ENCODE data around the gene OR8B8.
A peak's percentile ranks its signal among the peaks of the same experiment; 100 is the strongest.
"Not testable (repeated sequence)": the region's sequence is repeated elsewhere in the genome, so short reads cannot be mapped to it uniquely, and the experiment has no call there.

OR8B8 gene

GRCh38 chr11:124441519-124441918 is 4.0 kb downstream of the OR8B8 start:
- no peak for DNase-seq (ENCODE audit: low read depth)

GRCh38 chr11:124441081-124441480 is 4.4 kb downstream of the OR8B8 start:
- DNase-seq (ENCODE audit: low read depth): no peak

GRCh38 chr11:124440608-124441007 is 4.9 kb downstream of the OR8B8 start:
- DNase-seq (ENCODE audit: low read depth): no peak

DNA sequence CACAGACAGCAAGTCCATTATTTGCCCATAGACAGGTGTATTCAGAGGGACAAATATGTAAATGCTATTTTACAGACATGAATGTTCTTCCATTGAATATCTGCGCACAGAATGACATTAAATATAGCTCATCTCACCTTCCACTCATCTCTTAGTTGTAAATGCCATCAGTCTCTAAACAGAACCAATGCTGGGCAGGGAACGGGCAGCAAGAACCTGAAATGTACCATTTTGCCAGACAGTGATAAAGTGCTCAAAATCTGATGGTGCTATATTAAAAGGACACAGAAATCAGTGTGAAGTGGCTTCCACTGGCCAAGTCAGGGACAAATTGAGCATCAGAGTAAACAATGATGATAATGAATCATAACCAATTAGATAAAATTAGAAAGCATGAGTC is 10.8 kb downstream of the OR8B8 start:
- DNase-seq (ENCODE audit: low read depth): no peak

DNA sequence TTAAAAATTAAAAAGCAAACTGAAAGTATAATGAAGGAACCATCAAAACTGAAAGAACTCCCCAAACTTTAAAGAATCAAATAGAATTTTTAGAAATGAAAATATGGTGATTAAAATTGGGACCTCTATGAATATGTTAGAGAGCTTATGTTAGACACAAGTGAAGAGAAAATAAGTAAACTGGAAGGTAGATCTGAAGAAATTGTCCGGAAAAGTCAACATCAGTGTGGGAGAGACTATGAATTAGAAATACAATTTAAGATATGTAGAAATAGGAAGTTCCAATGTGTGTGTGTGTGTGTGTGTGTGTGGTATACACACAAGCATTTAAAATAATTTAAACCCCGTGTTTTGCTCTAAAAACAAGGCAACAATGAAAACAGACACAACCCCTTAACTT is 15.9 kb downstream of the OR8B8 start:
- DNase-seq (ENCODE audit: low read depth): no peak

GRCh38 chr11:124424384-124424921 is 21.0 kb downstream of the OR8B8 start, which contains the start of gene OR8B4:
TSS of gene OR8B4 (minus strand) at chr11:124424871. CDS start at chr11:124424871, 0 bp downstream.
- DNase-seq (ENCODE audit: low read depth): no peak

DNA sequence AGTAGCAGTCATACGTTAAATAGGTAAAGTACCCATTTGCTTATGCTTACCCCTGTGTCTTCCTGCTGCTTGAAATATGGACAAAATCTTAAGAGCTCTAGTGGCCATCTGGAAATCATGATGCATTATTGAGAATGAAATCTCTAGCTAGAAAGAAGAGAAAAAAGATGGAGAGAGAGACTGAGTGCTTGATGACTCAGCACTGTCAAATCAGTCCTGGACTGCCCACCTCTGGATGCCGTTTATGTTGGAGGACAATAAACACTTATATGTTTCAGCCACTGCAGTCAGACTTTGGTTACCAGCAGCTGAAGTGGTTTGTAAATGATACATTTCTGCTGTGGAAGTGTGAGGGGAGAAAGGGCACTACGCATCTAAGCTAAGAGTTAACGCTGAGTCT is 24.5 kb downstream of the OR8B8 start:
- no peak for DNase-seq (ENCODE audit: low read depth)

GRCh38 chr11:124415356-124415923 is 30.1 kb downstream of the OR8B8 start:
- DNase-seq (ENCODE audit: low read depth): no peak

GRCh38 chr11:124409906-124410305 is 35.6 kb downstream of the OR8B8 start:
- no peak for DNase-seq (ENCODE audit: low read depth)

GRCh38 chr11:124405581-124405980 is 39.9 kb downstream of the OR8B8 start:
- no peak for DNase-seq (ENCODE audit: low read depth)

- not testable (repeated sequence) for DNase-seq (ENCODE audit: low read depth)
Measured at GRCh38 chr11:124403186-124403585, 42.3 kb downstream of the OR8B8 start.

- DNase-seq (ENCODE audit: low read depth): peak; percentile 14
Measured at GRCh38 chr11:124402326-124402922, 43.1 kb downstream of the OR8B8 start.

- no peak for DNase-seq (ENCODE audit: low read depth)
Measured at GRCh38 chr11:124398924-124399323, 46.6 kb downstream of the OR8B8 start, which contains the start of gene OR8B3. TSS of gene OR8B3 (minus strand) at chr11:124399024. CDS start at chr11:124397351, 1,673 bp downstream.

- not testable (repeated sequence) for DNase-seq (ENCODE audit: low read depth)
Measured at GRCh38 chr11:124396847-124397246, 48.6 kb downstream of the OR8B8 start.

DNA sequence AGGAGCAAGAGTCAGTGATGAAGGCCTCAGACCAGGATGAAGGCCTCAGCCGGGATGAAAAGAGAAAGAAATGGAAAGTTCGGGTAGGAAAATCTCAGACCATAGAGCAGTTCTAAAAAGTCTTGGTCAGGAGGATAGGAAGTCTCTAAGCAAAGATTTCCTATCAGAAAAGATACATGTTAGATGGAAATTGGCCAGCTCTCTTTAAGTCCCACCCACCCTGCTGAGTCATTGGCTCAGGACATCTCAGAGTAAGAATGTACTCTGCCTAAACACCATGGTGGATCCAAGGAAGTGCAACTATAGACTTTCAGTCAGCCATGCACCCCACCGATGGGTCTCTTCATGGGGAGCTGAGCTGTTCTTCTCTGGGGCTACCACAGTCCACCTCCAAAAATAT is 51.1 kb downstream of the OR8B8 start:
- DNase-seq (ENCODE audit: low read depth): no peak

Measured in stimulated activated CD8-positive, alpha-beta memory T cell treated with anti-CD3 and anti-CD28 coated beads, Interleukin-12 subunit alpha, Interleukin-12 subunit beta, amount 100 ng/mL, for 1 hour (primary cell).